ENCODE results near the gene MYL6B.
A peak's percentile ranks its signal among the peaks of the same experiment; 100 is the strongest.

Gene MYL6B

GRCh38 chr12:56160193-56160763, 7.9 kb downstream of the MYL6B start:
- no peak for TF ChIP-seq MYC (IDR thresholded peaks at IDR 0.05; ENCODE audit: low read depth, low read length)
- H3K4me3 ChIP-seq (ENCODE audit: low read depth, low read length): peak overlapping the region; percentile 93
- DNase-seq (ENCODE audit: low read depth): peak; percentile 29

DNA sequence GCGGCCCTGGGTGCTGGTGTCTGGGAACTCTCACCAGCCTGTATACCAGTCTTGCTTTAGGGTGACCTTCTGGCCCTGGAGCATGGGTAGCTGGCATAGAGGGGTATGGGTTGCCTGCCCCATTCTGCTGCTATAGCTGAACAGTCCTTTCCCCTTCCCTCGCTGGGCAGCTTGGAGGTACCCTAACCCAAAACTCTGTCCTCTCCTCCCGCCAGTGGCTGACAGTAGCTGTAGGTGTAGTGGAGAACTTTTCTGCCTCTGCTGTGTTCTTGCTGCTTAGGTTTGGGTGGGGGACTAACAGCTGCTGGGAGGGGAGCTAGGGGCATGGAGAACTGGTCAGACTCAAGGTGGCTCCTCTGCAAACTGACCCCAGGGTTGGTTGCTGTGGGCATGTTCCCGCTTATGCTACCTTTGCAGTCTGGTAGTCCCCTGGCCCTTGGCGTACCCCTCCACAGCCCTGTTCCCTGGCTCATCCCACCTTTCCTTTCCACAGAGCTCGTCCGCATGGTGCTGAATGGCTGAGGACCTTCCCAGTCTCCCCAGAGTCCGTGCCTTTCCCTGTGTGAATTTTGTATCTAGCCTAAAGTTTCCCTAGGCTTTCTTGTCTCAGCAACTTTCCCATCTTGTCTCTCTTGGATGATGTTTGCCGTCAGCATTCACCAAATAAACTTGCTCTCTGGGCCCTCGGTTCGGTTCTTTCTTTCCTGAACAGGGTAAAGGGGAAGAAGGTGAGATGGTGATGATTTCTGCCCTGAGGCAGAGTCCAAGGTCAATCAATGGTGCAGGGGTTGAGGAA, 8.7 kb downstream of the MYL6B start:
- TF ChIP-seq POLR2A (IDR thresholded peaks at IDR 0.05; ENCODE audit: extremely low read depth, insufficient read length) (no peak), MYC (IDR thresholded peaks at IDR 0.05; ENCODE audit: low read depth, low read length) (no peak)
- TF ChIP-seq, protein P1, sequence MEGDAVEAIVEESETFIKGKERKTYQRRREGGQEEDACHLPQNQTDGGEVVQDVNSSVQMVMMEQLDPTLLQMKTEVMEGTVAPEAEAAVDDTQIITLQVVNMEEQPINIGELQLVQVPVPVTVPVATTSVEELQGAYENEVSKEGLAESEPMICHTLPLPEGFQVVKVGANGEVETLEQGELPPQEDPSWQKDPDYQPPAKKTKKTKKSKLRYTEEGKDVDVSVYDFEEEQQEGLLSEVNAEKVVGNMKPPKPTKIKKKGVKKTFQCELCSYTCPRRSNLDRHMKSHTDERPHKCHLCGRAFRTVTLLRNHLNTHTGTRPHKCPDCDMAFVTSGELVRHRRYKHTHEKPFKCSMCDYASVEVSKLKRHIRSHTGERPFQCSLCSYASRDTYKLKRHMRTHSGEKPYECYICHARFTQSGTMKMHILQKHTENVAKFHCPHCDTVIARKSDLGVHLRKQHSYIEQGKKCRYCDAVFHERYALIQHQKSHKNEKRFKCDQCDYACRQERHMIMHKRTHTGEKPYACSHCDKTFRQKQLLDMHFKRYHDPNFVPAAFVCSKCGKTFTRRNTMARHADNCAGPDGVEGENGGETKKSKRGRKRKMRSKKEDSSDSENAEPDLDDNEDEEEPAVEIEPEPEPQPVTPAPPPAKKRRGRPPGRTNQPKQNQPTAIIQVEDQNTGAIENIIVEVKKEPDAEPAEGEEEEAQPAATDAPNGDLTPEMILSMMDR (IDR thresholded peaks at IDR 0.05; ENCODE audit: low read depth, low read length): no peak
- TF ChIP-seq, protein P2, sequence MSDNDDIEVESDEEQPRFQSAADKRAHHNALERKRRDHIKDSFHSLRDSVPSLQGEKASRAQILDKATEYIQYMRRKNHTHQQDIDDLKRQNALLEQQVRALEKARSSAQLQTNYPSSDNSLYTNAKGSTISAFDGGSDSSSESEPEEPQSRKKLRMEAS (IDR thresholded peaks at IDR 0.05; ENCODE audit: low read depth, low read length): no peak
- H3K4me3 ChIP-seq (ENCODE audit: low read depth, low read length): peak overlapping the region; percentile 93
- no peak for DNase-seq (ENCODE audit: low read depth)

DNA sequence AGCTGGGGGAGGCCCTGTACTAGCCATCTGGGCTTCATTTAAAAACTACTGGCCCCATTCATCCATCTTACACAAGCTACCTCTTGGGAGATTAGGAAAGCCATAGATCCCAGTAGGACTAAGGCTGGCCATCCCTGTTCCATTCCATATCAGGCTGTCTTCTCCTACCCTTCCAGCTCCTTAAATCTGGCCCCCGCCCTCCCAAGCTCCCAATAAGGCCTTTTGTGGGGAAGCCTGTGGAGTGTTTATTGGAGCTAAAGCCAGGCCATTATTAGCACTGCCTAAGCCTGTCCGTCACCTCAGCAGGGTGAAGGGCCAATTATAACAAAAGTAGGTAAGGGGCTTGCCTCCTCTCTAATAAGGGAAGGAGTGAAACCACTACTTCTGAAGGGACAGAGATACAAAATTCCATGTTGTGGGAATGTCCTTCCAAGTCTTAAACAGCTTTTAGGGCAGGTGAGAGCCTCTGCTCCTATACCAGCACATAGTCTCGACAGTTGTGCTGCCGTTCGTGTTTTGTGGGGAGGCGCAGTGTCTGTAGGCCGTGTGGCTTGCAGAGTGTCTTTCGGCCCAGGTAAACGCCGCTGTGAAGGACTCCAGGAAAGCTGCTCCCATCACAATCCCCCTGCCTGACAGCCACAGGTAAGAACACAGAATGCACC, 9.4 kb downstream of the MYL6B start:
- H3K4me3 ChIP-seq (ENCODE audit: low read depth, low read length): no peak overlapping the region
- TF ChIP-seq, protein P2 (IDR thresholded peaks at IDR 0.05; ENCODE audit: low read depth, low read length): no peak
- TF ChIP-seq POLR2A (IDR thresholded peaks at IDR 0.05; ENCODE audit: extremely low read depth, insufficient read length) (no peak), MYC (IDR thresholded peaks at IDR 0.05; ENCODE audit: low read depth, low read length) (no peak)
- TF ChIP-seq, protein P1 (IDR thresholded peaks at IDR 0.05; ENCODE audit: low read depth, low read length): no peak
- no peak for DNase-seq (ENCODE audit: low read depth)

GRCh38 chr12:56162468-56163290, 10.3 kb downstream of the MYL6B start:
- TF ChIP-seq MYC (IDR thresholded peaks at IDR 0.05; ENCODE audit: low read depth, low read length) (no peak), POLR2A (IDR thresholded peaks at IDR 0.05; ENCODE audit: extremely low read depth, insufficient read length) (no peak)
- TF ChIP-seq, protein P1 (IDR thresholded peaks at IDR 0.05; ENCODE audit: low read depth, low read length): no peak
- TF ChIP-seq, protein P2 (IDR thresholded peaks at IDR 0.05; ENCODE audit: low read depth, low read length): no peak
- no peak overlapping the region for H3K4me3 ChIP-seq (ENCODE audit: low read depth, low read length)
- no peak for DNase-seq (ENCODE audit: low read depth)

GRCh38 chr12:56163533-56164344, 11.4 kb downstream of the MYL6B start:
- TF ChIP-seq, protein P1 (IDR thresholded peaks at IDR 0.05; ENCODE audit: low read depth, low read length): no peak
- TF ChIP-seq, protein P2 (IDR thresholded peaks at IDR 0.05; ENCODE audit: low read depth, low read length): no peak
- TF ChIP-seq POLR2A (IDR thresholded peaks at IDR 0.05; ENCODE audit: extremely low read depth, insufficient read length) (no peak), MYC (IDR thresholded peaks at IDR 0.05; ENCODE audit: low read depth, low read length) (no peak)
- no peak for DNase-seq (ENCODE audit: low read depth)
- no peak overlapping the region for H3K4me3 ChIP-seq (ENCODE audit: low read depth, low read length)

All from NB4 (cell line).